Measurements from ENCODE around the gene PODNL1. TPM values are rescaled to one million over a fixed set of nuclear protein-coding genes. Genes with fewer than 3 reads are reported as not detected.

Gene PODNL1
- total and polyA plus RNA-seq, 2 of the 13 experiments (the other 11 are each of a cell fraction or from before 2014, with no cell fraction given), result 0.18 TPM; not detected in 1

GRCh38 chr19:13969897-13970296 is 31.7 kb upstream of the PODNL1 start:
- H3K9me3 ChIP-seq (ENCODE audit: low read length), result no peaks in the 10 kb centered on the region
- no peak overlapping the region for H3K27ac ChIP-seq (ENCODE audit: extremely low read length, insufficient read depth, low read length)
- H3K27me3 ChIP-seq (ENCODE audit: control insufficient read depth in 1 of 2, insufficient read depth in 2 of 2, low read length in 2 of 2), result no peaks in the 10 kb centered on the region
- H4K20me1 ChIP-seq (ENCODE audit: insufficient read depth, low read length), result no peaks in the 10 kb centered on the region
- DNase-seq (ENCODE audit: low spot score), result no peak
- H3K9ac ChIP-seq (ENCODE audit: insufficient read depth, low read depth, low read length), result no peak overlapping the region
- ATAC-seq, result no peak
- H3K4me1 ChIP-seq (ENCODE audit: insufficient read depth, low read length), result no peaks in the 10 kb centered on the region
- peaks cover 10 to 51% of the 10 kb centered on the region in 2 experiments for H3K36me3 ChIP-seq (replicated peaks in 1 of 2; ENCODE audit: control insufficient read depth in 1 of 2, insufficient read depth in 2 of 2, low read length in 2 of 2)
- CTCF ChIA-PET (ENCODE audit: low intra/inter-chr PET ratio, low total read pairs), result no interaction called here
- no TSS peak for BruUV-seq (replicated peaks)
- TF ChIP-seq TEF (CRISPR knock-in tag; IDR thresholded peaks at IDR 0.05), result no peak
- TF ChIP-seq NFRKB (IDR thresholded peaks at IDR 0.05), result no peak
- TF ChIP-seq, protein P1, sequence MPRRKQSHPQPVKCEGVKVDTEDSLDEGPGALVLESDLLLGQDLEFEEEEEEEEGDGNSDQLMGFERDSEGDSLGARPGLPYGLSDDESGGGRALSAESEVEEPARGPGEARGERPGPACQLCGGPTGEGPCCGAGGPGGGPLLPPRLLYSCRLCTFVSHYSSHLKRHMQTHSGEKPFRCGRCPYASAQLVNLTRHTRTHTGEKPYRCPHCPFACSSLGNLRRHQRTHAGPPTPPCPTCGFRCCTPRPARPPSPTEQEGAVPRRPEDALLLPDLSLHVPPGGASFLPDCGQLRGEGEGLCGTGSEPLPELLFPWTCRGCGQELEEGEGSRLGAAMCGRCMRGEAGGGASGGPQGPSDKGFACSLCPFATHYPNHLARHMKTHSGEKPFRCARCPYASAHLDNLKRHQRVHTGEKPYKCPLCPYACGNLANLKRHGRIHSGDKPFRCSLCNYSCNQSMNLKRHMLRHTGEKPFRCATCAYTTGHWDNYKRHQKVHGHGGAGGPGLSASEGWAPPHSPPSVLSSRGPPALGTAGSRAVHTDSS (CRISPR knock-in tag; conservative IDR thresholded peaks at IDR 0.05), result no peak
- TF ChIP-seq, protein P2, sequence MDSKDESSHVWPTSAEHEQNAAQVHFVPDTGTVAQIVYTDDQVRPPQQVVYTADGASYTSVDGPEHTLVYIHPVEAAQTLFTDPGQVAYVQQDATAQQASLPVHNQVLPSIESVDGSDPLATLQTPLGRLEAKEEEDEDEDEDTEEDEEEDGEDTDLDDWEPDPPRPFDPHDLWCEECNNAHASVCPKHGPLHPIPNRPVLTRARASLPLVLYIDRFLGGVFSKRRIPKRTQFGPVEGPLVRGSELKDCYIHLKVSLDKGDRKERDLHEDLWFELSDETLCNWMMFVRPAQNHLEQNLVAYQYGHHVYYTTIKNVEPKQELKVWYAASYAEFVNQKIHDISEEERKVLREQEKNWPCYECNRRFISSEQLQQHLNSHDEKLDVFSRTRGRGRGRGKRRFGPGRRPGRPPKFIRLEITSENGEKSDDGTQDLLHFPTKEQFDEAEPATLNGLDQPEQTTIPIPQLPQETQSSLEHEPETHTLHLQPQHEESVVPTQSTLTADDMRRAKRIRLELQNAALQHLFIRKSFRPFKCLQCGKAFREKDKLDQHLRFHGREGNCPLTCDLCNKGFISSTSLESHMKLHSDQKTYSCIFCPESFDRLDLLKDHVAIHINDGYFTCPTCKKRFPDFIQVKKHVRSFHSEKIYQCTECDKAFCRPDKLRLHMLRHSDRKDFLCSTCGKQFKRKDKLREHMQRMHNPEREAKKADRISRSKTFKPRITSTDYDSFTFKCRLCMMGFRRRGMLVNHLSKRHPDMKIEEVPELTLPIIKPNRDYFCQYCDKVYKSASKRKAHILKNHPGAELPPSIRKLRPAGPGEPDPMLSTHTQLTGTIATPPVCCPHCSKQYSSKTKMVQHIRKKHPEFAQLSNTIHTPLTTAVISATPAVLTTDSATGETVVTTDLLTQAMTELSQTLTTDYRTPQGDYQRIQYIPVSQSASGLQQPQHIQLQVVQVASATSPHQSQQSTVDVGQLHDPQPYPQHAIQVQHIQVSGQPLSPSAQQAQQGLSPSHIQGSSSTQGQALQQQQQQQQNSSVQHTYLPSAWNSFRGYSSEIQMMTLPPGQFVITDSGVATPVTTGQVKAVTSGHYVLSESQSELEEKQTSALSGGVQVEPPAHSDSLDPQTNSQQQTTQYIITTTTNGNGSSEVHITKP (CRISPR knock-in tag; IDR thresholded peaks at IDR 0.05; ENCODE audit: low read depth), result no peak
- TF ChIP-seq, protein P3, sequence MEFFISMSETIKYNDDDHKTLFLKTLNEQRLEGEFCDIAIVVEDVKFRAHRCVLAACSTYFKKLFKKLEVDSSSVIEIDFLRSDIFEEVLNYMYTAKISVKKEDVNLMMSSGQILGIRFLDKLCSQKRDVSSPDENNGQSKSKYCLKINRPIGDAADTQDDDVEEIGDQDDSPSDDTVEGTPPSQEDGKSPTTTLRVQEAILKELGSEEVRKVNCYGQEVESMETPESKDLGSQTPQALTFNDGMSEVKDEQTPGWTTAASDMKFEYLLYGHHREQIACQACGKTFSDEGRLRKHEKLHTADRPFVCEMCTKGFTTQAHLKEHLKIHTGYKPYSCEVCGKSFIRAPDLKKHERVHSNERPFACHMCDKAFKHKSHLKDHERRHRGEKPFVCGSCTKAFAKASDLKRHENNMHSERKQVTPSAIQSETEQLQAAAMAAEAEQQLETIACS (CRISPR knock-in tag; IDR thresholded peaks at IDR 0.05), result no peak
- no peak for TF ChIP-seq MATR3 (CRISPR knock-in tag; IDR thresholded peaks at IDR 0.05)
- H3K4me3 ChIP-seq (replicated peaks in 1 of 3; ENCODE audit: insufficient read depth in 1 of 3, low read depth in 2 of 3, low read length in 3 of 3), result no peak overlapping the region
- in situ Hi-C loops (cut with HindIII; ENCODE audit: extremely low pct_ligation_motif_present, low pct_unique_long_range_greater_than_20kb) (no loop called here), intact Hi-C loops (cut with micrococcal nuclease; ENCODE audit: unreplicated experiment) (no loop called here)
- POLR2A ChIA-PET, result no interaction called here
- WGBS (ENCODE audit: low lambda C conversion rate), result 97% methylated on average over 15 of the region's 18 CpGs
- no peak for FAIRE-seq
- no peak overlapping the region for H3K4me2 ChIP-seq (ENCODE audit: low read depth, low read length)
- H2AFZ ChIP-seq (ENCODE audit: low read length), result no peak overlapping the region
- H3K79me2 ChIP-seq (ENCODE audit: insufficient read depth, low read length), result no peaks in the 10 kb centered on the region
